ENCODE data around the gene ACVRL1.
A peak's percentile ranks its signal among the peaks of the same experiment; 100 is the strongest.

ACVRL1 gene

DNA sequence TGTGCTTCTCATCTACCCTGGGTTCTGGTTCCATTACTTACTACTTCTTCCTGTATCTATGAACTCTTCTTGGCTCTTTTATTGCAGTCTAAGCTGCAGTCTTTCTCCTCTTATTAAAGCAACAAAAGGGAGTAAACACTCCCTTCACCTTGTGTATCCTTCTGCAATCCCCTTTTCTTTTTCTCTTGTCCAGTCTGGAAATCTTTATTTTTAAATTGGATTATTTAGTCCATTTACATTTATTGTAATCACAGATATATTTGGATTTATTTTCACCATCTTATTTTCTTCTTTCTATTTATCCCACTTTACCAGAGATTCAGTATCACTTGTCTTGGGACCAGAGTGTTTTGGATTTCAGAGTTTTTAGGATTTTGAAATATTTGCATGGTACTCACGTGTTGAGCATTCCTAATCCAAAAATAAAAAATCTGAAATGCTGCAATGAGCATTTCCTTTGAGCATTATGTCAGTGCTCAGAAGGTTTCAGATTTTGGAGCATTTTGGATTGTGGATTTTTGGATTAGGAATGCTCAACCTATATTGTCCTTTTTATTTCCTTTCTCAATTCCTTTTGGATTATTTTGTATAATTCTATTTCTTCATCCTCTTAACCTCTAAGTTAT lies 37.4 kb downstream of the ACVRL1 start:
- no peak for DNase-seq

DNA sequence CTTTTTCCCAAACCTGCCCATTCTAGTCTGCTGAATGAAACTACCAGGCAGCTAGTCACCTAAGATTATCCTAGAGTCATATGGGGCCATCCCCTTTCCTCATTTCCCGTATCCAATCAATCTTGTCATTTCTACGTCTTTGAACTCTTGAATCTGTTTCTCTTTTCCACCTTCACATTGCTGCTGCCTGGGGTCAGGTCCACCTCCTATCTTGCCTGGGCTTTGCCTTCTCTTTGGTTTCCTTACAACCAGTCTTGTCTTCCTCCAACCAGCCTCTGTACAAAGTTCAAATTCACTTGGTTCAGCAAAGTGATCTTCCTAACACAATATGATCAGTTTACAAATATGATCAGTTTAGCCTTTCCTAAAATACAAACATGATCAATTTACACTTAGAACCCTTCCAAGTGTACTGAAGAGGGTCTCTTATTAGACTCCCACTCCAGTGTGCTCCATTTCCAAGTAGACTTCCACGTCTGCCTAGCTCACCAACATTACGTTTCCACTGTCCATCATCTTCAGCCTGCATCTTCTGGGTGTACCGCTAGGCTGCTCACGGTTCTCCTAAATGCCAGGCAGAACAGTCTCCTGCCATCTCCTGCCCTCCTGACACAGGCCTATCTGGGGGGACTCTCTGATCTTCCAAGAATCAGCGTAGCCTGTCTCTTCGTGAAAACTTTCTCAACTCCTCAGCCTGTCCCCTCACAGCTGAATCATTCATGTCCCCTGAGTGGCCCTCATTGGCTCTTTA lies 40.1 kb downstream of the ACVRL1 start:
- no peak for DNase-seq

DNA sequence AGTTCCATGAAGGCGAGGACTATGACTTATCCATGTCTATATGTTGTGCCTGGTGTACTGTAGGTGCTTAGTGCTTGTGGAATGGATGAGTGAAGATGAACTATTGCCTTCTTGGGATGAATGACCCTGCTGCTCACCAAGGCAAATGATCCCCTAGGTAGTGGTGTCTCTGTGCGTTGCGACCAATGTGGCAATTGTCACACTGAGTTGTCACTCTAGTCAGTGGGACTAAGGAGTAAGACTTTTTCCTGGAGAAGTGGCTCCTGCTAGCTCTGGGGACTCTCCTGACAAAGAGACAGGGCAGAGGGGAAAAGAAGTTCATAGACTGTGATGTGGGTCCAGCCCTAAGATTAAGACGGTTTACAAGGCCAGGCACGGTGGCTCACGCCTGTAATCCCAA lies 40.8 kb downstream of the ACVRL1 start:
- DNase-seq = no peak

DNA sequence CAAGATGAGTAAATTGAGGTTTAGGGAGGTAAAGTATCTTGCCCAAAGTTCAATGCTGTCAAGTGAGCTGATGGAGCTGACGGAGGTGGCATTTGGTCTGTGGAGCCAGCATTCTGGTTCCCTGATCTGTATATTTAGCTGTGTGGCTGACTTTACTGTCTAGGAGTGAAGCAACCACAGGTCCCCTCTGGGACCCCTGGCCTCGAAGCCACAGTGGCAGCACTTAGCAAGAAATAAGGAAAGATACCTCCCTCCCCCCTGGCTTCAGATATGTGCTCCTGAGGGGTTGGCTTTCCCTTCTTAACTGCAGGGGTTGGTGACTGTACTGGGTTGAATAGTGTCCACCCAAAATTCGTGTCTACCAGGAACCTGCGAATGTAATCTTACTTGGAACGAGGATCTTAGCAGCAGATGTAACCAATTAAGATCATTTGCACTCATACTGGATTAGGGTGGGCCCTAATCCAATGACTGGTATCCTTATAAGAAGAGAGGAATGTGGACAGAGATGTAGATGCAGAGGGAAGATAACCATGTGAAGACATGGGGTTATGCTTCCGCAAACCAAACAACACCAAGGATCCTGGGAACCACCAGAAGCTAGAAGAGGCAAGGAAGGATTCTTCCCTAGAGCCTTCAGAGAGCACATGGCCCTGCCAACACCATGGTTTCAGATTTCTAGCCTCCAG lies 42.2 kb downstream of the ACVRL1 start:
- no peak for DNase-seq

DNA sequence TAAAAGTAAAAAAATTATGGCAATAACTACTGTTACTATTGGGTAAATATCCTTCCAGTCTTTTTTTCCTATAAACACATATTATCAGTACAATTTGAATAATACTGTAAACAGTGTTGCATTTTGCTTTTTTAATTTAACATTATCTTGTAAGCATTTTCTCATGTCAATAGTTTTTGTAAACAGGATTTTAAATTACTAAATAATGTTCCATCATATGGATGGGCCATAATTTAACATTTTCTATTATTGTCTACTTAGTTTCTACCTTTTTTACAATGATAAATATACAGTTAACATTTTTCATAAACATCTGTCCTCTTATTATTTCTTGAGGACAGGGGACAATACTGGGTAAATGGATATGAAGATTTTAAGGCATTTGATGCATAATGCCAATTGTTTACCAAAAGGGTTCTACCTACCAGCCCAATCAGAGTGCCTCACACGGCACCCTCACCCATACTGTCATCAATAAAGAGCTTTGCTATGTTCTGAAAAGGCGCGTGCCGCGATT lies 43.4 kb downstream of the ACVRL1 start:
- DNase-seq = no peak

DNA sequence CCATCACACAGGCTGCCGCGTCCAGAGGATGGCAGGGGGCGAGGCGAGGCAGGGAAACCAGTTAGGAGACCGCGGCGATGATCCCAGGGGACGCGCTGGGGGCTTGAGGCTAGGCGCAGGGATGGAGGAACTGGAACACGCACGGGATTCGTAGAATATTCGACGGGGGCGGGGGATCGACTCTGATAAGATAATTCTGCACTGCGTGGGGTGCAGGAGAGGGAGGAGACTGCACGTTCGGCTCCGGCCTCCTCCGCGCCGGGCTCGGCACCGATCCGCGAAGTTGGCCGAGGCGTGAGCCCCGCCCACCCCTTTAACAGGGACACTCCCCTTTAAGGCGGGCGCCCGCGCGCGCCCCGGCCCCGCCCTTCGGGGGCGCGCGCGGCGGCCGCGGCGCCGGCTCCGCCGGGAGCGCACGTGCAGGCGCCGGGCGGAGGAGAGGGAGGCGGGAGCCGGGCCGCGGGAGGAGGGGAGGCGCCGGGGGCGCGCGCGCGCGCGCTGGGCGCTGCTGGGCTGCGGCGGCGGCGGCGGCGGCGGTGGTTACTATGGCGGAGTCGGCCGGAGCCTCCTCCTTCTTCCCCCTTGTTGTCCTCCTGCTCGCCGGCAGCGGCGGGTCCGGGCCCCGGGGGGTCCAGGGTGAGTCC lies 44.0 kb downstream of the ACVRL1 start, which contains the start of gene ACVR1B:
TSS of gene ACVR1B (plus strand) at position 501 of the 644 bp plus-strand sequence. CDS start at position 546, 45 bp downstream.
- peak; percentile 94 for DNase-seq

DNA sequence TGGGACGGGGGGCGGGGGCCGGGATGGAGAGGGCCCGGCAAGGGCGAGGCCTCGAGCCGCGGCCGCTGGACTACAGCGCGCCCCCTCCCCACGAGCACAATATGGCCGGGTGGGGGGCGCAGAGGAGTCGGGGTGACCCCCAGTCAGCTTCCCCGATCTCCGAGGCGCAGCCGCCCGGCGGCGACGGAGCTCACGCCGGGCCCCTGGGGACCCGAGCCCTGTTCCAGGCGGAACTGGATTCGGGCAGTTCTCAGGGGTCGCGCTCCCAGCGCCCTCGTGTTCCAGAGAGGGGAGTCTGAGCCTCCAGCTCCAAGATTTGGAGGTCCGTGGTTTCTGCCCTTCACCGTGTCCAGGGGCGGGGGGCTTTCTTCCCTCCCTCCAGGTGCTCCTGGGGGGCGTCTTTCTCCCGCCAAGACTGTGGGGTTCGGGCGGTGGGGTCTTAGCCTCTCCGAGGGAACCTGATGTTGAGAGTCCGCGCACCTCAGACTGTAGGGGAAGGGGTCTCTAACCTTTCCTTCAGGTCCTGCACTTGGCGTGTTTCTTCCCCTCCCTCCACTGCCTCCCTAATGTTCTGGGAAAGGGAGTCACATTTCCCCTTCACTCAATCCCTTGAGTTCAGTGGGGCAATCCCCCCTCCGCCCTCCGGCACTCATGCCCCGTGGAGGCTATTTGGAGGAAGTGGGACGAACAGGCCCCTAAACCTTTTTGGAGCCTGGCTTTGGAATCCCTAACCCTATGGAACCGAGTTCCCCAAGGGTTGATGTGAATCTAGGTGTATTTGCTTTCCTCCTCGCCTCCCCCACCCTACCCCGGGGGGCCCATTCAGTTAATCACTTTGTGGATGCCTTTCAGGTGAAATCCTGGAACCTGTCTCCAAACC lies 44.8 kb downstream of the ACVRL1 start:
- DNase-seq = no peak

DNA sequence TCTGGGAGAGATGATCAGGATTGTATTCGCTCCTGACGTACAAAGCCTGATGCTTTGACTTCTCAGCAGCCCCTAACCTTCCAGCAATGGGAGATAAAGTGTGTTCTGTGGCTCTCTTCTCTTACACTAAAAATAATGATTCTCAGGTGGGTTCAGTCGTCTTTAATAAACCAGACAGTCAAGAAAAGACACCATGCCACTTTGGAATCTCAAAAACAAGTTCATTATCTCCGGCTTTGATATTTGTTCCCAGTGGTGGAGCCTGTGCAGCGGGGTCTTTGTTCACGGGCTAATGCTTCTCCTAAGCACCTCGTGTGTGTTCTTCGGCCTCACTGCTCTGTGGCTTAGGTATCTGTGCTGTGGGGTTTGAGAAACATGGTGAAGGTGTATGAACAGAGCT lies 45.8 kb downstream of the ACVRL1 start:
- no peak for DNase-seq

DNA sequence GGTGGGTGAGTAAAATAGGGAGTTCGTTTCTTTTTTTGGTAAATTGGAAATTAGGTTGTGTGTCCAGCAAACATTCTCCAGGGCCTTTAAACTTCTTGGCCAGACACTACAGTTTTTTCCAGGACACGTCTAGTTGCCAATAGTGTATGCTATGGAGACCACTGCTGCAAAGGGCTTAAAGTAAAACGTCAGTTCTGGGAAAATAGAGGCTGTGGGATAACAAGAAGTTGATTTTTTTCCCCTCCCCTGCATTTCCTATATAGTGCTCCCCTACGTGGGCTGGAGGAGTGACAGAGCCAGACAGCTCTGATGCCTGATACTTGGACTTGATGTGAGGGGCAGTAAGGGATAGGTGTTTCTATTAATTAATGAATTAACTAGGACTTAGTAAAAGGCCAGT lies 46.6 kb downstream of the ACVRL1 start:
- DNase-seq = no peak

DNA sequence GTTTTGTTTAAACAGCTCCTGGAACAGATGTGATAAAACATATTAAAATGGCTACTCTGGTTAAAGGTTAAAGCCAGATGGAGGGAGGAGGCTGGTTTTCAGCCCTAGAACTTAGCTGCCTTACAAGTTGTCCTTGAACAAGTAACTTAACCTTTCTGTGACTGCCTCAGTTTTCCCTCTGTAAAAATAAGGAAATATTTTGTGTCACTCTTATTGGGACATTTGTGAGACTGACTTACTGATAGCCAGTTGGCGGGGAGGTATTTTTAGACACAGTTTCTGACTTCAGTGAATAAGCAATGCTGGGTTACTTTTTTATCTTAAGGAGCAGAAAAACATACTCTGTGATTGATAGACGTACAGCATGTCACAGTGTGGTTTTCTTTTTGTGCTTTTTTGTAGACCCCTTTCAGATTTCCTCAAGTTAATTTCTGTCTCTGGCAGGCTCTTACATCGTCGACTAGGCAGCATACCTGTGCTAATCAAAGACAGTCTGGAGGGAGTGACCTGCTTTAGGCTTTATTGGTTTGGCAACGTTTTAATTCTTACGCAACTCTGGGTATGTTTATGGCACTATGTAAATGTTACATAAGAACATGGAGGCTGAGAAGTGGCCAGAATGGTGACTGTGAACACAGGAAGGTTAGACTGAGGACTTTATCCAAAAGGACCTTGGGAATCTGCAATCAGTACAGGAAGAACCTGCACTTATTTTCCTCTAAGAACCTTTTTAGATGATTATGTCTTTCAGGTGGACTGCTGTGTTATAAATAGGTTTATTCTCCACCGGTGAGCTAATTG lies 47.5 kb downstream of the ACVRL1 start:
- DNase-seq = no peak

DNA sequence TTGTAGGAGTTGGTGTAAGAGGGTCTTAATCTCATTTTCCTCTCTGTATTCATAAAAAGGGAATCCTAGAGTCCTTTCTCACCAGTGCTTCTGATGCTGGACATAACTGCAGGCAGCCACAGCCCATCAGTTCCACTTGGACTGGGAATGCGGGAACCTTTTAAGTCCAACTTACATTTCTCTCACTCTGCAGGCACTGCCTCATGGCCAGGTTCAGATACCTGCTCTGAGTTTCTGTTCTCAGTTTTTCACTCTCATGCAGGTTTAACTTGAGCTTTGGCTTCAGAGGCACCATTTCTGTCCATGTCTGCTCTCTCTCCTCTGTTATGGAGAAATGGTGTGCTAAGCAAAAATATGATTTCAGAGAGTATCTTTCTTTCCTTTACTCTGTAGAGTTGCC lies 48.4 kb downstream of the ACVRL1 start:
- no peak for DNase-seq

DNA sequence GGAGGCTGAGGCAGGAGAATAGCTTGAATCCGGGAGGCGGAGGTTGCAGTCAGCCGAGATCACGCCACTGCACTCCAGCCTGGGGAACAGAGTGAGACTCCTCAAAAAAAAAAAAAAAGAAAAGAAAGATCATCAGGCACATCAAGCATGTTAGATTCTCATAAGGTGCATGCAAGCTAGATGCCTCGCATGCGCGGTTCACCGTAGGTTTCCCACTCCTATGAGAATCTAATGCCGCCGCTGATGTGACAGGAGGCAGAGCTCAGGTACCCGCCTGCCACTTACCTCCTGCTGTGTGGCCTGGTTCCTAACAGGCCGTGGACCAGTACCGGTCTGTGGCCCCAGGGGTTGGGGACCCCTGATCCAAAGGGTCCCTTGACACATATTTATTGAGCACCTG lies 51.2 kb downstream of the ACVRL1 start:
- DNase-seq = no peak

DNA sequence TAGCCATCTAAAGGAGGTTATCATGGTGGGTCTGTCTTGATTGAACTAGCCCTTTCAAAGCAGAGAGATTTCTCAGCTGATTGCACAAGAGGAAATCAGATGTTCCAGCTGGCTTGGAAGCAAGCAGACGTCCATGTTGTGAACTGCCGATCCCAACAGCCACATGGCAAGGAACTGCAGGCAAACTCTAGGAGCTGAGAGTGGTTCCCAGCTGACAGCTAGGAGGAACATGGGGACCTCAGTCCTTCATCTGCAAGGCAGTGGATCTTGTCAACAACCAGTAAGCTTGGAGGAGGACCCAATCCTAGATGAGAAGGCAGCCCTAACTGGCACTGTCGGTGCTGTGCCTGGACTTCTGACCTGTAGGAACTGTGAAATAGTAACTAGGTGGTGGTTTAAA lies 51.9 kb downstream of the ACVRL1 start:
- DNase-seq = no peak

DNA sequence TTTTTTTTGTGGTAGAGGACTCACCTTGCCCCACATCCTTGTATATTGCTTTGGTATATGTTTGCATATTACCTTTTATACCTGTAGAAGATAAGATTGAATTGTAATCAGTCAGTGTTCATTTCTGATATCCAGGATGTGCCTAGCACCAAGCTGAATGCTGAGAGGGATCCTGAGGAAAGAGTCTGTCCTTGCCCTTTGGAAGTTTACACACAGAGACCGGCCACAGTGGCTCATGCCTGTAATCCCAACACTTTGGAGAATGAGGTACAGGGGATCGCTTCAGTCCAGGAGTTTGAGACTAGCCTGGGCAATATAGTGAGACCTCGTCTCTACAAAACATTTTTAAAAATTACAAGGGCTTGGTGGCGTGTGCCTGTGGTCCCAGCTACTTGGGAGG lies 52.6 kb downstream of the ACVRL1 start:
- DNase-seq = no peak

DNA sequence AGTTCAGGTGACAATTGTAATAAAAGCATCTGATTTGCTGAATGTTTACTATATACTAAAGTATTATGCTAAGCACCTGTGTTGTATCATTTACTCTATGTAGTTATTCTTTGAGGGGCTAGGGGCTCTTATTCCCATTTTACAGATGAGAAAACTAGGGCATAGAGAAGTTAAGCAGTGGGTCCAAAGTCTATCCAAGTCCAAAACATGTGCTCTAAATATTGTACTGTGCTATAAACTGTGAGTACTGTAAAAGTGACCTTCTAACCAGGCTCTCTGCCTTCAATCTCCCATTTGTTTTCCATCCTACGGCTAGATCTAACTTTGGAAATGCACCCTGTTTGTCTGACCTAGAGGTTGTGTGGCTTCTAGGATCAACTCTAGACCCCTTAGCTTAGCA lies 53.2 kb downstream of the ACVRL1 start:
- no peak for DNase-seq

DNA sequence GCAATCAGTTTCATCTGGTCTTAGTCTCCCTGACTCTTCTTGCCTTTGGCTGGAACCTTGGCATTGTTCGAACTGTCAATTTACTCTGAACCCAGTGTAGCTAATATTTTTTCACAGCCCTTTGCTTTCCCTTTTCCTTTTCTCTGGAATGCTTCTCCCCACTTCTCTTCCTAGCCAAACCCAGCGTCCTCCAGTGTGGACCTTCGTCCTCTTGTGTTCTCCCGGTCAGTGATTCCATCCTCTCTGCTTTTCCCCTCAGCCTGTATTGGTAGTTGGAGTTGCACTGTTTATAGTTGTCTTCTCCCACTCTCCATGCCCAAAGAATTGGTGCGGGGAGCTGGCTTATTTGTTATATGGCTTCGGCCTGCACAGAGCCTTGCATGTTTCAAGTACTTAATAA lies 53.6 kb downstream of the ACVRL1 start:
- no peak for DNase-seq

DNA sequence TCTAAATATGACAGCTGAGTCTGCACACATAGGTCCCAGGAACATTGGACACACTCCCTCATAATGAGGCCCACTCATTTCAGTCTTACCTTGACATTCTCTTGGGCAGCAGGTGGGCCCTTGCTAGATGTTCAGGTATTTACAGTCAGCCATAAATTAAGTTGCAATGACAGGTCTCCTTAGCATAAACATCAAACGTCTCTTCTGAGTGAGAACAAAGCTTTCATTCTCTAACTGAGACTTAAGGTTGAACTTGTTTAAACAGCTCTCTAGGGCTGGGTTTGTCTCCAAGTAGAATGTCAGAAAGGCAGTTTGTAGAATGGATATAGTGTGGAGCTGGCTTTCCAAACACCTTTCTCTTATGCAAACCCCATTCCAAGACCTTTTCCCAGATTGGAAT lies 54.5 kb downstream of the ACVRL1 start:
- no peak for DNase-seq

DNA sequence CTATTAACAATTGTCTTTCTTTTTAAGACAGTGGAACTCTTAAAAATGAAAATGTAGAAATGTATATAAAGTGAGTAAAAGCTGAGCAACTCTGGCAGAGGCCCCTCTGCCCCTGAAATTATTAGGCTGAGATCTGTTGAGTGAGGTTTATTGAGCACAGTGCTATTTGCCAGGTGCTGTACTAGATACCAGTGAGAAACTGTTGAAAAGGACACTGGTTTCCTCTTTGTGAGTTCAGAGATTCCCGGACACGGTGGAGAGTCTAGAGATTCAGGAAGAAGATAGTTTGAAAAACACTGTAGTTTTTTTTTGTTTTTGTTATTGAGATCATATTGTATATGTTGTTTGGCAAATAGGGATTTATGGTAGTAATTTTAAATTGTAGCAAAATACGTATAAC lies 55.4 kb downstream of the ACVRL1 start:
- DNase-seq = no peak

DNA sequence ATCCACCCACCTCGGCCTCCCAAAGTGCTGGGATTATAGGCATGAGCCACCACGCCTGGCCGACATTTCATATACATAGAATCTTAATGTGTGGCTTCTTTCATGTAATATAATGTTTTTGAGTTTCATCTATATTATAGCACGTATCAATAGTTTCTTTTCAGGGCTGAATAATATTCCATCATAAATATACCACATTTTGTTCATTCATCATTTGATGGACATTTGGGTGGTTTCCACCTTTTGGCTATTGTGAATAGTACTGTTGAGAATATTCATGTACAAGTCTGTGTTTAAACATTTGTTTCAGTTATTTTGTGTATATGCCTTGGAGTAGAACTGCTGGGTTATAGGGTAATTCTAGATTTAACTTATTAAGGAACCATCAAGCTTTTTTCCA lies 56.2 kb downstream of the ACVRL1 start:
- no peak for DNase-seq

DNA sequence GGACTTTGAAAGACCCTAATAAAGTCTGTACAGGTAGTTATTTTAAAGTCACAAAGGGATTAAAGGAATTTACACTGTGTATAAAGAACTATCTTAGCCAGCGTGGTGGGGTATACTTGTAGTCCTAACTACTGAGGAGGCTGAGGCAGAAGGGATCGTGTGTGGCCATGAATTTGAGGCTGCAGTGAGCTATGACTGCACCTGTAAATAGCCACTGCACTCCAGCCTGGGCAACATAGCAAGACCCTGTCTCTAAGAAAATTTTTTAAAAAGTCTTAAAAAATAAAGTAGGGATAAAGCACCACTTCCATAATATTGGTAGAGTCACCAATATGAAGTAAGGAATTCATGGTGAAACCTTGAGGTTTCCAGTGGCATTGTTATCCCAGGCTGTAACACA lies 62.3 kb downstream of the ACVRL1 start:
- DNase-seq = no peak

DNA sequence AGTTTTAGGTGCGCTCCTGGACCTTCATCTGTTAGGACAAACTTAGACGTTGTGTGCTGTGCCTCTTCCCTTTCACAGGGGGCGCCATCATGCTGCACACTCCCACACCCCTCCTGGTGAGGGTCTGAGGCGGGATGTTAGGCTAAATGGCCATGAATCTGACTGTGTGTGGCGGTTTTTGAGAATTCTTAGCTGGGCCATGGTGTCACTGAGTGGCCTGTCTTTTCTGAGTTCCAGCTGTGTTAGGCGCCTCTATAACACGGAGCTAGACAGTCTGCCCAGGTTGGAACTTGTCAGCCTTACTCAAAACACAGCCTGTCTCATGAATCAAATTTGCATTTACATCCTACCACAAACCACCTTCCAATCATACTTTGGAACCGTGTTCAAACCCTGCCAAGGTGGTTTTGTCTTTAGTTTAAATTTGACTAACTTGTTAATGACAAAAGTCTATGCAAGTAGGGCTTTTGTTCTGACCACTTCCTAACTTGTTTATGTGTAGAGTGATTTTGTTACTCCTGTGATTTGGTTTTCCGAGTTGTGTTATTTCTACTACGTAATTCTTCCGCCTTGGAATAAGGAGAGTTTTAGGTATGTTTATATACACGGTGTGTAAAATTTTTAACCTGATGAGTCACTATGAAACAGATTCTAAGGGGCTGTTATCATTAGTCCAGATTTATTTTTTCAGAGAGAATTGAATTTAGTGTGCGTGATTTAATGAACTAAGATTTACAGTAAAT lies 63.8 kb downstream of the ACVRL1 start:
- DNase-seq = peak; percentile 34
